ENCODE measurements around the gene HABP2. TPM values are rescaled to one million over a fixed set of nuclear protein-coding genes. Genes with fewer than 3 reads are reported as not detected.

Gene HABP2
- total and polyA plus RNA-seq, 11 donors = 0.23 to 0.30 TPM; not detected in 9

DNA sequence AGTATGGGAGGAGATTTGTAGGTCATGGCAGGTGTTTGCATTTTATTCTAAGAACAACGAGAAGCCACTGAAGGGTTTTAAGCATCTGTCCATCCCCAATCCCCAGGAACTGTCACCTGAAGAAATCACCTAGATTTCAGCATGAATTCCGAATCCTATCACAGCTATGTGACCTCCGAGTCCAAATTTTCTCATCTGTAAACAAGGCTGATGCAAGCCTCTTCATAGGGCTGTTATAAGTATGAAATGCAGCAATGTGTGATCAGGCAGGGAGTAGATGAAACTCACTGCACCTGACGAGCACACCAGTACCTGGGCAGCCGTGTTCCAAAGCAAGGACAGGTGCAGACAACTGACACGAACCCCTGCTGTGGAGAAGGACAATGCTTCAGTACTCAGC is 14.0 kb downstream of the HABP2 start:
- H3K4me1 ChIP-seq = peaks cover 0 to 4% (median 0%) of the 10 kb centered on the region in 12 donors
- H3K9me3 ChIP-seq = no peaks in the 10 kb centered on the region
- no peak for TF ChIP-seq POLR2A (IDR thresholded peaks at IDR 0.05)
- TF ChIP-seq, protein P1, sequence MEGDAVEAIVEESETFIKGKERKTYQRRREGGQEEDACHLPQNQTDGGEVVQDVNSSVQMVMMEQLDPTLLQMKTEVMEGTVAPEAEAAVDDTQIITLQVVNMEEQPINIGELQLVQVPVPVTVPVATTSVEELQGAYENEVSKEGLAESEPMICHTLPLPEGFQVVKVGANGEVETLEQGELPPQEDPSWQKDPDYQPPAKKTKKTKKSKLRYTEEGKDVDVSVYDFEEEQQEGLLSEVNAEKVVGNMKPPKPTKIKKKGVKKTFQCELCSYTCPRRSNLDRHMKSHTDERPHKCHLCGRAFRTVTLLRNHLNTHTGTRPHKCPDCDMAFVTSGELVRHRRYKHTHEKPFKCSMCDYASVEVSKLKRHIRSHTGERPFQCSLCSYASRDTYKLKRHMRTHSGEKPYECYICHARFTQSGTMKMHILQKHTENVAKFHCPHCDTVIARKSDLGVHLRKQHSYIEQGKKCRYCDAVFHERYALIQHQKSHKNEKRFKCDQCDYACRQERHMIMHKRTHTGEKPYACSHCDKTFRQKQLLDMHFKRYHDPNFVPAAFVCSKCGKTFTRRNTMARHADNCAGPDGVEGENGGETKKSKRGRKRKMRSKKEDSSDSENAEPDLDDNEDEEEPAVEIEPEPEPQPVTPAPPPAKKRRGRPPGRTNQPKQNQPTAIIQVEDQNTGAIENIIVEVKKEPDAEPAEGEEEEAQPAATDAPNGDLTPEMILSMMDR (IDR thresholded peaks at IDR 0.05) = no peak
- ATAC-seq = no peak
- H3K27ac ChIP-seq = no peak overlapping the region
- no peak overlapping the region for H3K4me3 ChIP-seq
- intact Hi-C loops (cut with DNase I) = loop anchor here in 3 of 10 donors (10.0 kb wide), 3 partner anchors 852 to 1082 kb away; no protein-coding TSS in a partner anchor
- H3K36me3 ChIP-seq = no peaks in the 10 kb centered on the region
- 65 to 76% (median 72%) methylated on average over 6 of the region's 6 CpGs for WGBS, 4 donors
- H3K27me3 ChIP-seq = no peaks in the 10 kb centered on the region
- DNase-seq = no peak

DNA sequence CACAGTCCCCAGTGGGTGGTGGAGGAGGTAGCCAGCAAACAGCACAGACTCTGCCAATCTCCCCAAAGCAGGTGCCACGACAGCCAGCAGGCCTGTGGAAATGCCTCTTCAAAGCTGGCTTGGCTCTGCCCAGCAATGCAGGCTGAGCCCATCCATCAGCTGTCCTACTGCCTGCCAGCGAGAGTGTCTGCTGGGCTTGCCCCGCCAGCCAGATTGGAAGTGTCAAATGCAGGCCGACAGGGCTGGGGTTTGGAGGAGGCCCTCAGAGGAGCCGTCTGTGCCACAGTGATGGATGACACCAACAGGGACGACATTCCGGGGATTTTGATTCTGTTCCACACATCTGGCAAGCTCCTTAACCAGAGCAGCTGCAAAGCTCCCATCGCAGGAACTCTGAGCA is 16.7 kb downstream of the HABP2 start:
- TF ChIP-seq, protein P1 (IDR thresholded peaks at IDR 0.05) = no peak
- TF ChIP-seq POLR2A (IDR thresholded peaks at IDR 0.05) = no peak
- H3K27me3 ChIP-seq = no peaks in the 10 kb centered on the region
- 23 to 59% (median 41%) methylated on average over 4 to 8 of the region's 8 CpGs for WGBS, 4 donors
- H3K27ac ChIP-seq = no peak overlapping the region
- DNase-seq (peak in 3 of 5 donors; percentile 27 to 74 (median 50)), ATAC-seq (peak; percentile 57 to 87 (median 84))
- H3K36me3 ChIP-seq = no peaks in the 10 kb centered on the region
- no peak overlapping the region for H3K4me3 ChIP-seq
- no peaks in the 10 kb centered on the region for H3K4me1 ChIP-seq
- intact Hi-C loops (cut with DNase I) = loop anchor here in 3 of 10 donors (10.0 kb wide), 3 partner anchors 855 to 1085 kb away; no protein-coding TSS in a partner anchor
- H3K9me3 ChIP-seq = no peaks in the 10 kb centered on the region

DNA sequence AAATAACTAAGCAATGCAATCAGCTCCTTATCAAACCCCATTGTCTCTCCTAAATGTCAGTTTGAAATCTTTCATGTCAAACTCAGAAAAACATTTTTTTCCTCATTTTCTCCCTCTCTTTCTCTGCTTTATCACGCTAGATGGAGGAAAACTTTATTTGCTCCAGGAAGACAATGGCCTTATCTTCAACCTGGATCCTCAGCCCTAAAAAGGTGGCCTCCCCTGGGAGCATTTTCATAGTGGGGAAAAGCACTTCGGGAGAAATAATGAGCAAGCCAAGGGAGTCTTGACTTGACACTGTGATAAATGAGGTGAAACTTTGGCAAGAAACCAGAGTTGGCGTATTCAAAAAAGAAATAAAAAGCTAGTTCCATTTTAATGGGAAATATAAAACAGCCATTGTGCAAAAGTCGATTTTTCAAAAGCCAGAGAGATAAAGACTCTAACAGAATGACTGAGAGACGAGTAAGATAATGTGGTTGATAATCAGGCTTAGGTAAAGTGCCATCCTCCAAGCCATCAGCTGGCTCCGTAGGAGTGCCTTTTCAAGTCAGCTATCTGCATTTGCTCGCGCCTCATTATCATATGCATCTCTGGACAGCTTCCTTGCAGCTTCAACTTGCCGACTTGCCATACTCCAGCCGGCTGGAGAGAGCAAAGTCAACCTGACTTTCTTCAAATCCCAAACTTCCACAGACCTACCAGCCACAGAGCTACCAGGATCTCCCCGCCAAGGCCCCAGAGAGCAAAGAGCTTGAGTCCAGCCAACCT is 19.9 kb downstream of the HABP2 start:
- intact Hi-C loops (cut with DNase I) = no loop called here
- TF ChIP-seq POLR2A (IDR thresholded peaks at IDR 0.05) = no peak
- TF ChIP-seq, protein P1 (IDR thresholded peaks at IDR 0.05) = no peak
- 20 to 33% (median 23%) methylated on average over 11 of the region's 11 CpGs for WGBS, 4 donors
- no peak for ATAC-seq
- Histone ChIP-seq H3K9me3 (no peaks in the 10 kb centered on the region), H3K4me3 (no peak overlapping the region), H3K4me1 (no peaks in the 10 kb centered on the region), H3K36me3 (no peaks in the 10 kb centered on the region), H3K27me3 (no peaks in the 10 kb centered on the region), H3K27ac (no peak overlapping the region)
- DNase-seq = no peak

DNA sequence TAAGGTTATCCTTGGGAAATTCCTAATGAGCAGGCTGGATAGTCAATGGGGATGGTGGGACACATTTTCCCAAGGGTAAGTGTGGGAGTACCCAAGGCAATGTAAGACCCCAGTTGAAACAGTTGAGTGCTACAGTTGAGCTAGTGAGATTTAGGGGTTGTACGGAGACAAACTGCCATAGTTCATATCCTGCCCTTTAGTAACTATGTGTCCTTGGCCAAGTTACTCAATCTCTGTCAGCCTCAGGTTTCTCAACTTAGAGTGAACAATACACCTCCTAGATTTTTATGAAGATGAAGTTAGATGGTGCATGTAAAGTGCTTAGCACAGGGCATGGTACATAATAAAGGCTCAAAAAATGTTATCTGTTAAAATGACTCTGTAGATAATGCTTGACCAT is 20.5 kb downstream of the HABP2 start:
- TF ChIP-seq, protein P1 (IDR thresholded peaks at IDR 0.05) = no peak
- no peak for TF ChIP-seq POLR2A (IDR thresholded peaks at IDR 0.05)
- no peak overlapping the region for H3K4me3 ChIP-seq
- no peaks in the 10 kb centered on the region for H3K9me3 ChIP-seq
- no peak overlapping the region for H3K27ac ChIP-seq
- 74 to 88% (median 85%) methylated on average over 1 of the region's 1 CpG for WGBS, 4 donors
- no peaks in the 10 kb centered on the region for H3K4me1 ChIP-seq
- intact Hi-C loops (cut with DNase I) = no loop called here
- no peak for DNase-seq
- ATAC-seq = no peak
- H3K36me3 ChIP-seq = no peaks in the 10 kb centered on the region
- H3K27me3 ChIP-seq = no peaks in the 10 kb centered on the region

Measured in heart left ventricle (tissue), 16 donors.